Gastrocnemius medialis (tissue), 4 donors: ENCODE results near the gene MICU2. TPM values are rescaled to one million over a fixed set of nuclear protein-coding genes. Genes with fewer than 3 reads are reported as not detected.

Experiments used
- ATAC-seq, 2 donors: fragments of 150-250 bp; one replicate each; pipeline ENCODE4 v1.9.1; 2016
- DNase-seq, 2 donors: peaks; one replicate each; pipeline ENCODE4 v3.0.0-alpha.2; 2019
- H3K27ac ChIP-seq, 4 donors: fragments of 200-600 bp; sonication (generic); 1 replicate in 1 of 4; 2 replicates in 3 of 4; pipeline ENCODE4 v1.5.1; 2016 to 2018; ENCODE audit warnings: mild to moderate bottlenecking in 2 of 4, moderate library complexity in 1 of 4
- H3K27me3 ChIP-seq, 3 donors: fragments of 200-600 bp; sonication (generic) in 2 of 3; 1 replicate in 1 of 3; 2 replicates in 2 of 3; pipeline versions ENCODE4 v1.5.1 to v1.6.0; 2016 to 2019; ENCODE audit warnings: mild to moderate bottlenecking in 1 of 3, moderate library complexity in 1 of 3
- H3K36me3 ChIP-seq, 2 donors: fragments of 200-600 bp; sonication (generic) in 1 of 2; one replicate each; pipeline ENCODE4 v1.5.1; 2017 to 2018
- H3K4me1 ChIP-seq, 2 donors: fragments of 200-600 bp; sonication (generic) in 1 of 2; one replicate each; pipeline ENCODE4 v1.5.1; 2016 to 2017; ENCODE audit warnings: mild to moderate bottlenecking in 2 of 2
- H3K4me3 ChIP-seq, 4 donors: fragments of 200-600 bp; sonication (generic) in 3 of 4; 1 replicate in 1 of 4; 2 replicates in 3 of 4; pipeline ENCODE4 v1.5.1; 2016 to 2019; ENCODE audit warnings: mild to moderate bottlenecking in 2 of 4
- H3K9me3 ChIP-seq, 3 donors: fragments of 200-600 bp; sonication (generic) in 2 of 3; 1 replicate in 1 of 3; 2 replicates in 2 of 3; pipeline ENCODE4 v1.5.1; 2016 to 2019
- CTCF ChIP-seq, 5 experiments: fragments of 450-650 bp in 3 of 5; fragments of 200-600 bp in 2 of 5; sonication (generic) in 2 of 5; IDR thresholded peaks in 4 of 5; conservative IDR thresholded peaks in 1 of 5; 1 replicate in 4 of 5; 2 replicates in 1 of 5; pipeline ENCODE4 v1.5.1; 2016 to 2019; ENCODE audit warnings: antibody characterized with exemption in 5 of 5, mild to moderate bottlenecking in 3 of 5, moderate library complexity in 3 of 5
- POLR2A ChIP-seq, 2 donors: fragments of 450-650 bp; IDR thresholded peaks; one replicate each; pipeline ENCODE4 v1.6.1; 2017; ENCODE audit warnings: antibody characterized with exemption in 2 of 2, mild to moderate bottlenecking in 2 of 2, moderate library complexity in 2 of 2
- in situ Hi-C, 4 donors: fragments of 200-750 bp; cut with MboI; loops; one replicate each; pipeline versions ENCODE4 v1.15.0 to v1.8.0; 2017; ENCODE audit warnings: low sequenced_read_pairs in 4 of 4
- intact Hi-C: fragments of 100-400 bp; cut with DNase I; formaldehyde crosslinking; loops from one replicate; pipeline ENCODE4 v1.15.1; 2023; ENCODE audit warnings: low total_unique reads
- total RNA-seq, 4 donors: library from RNA; depleted of rRNA; stranded (reverse); fragments of >200 nt; gene quantifications; one replicate each; pipeline versions ENCODE4 v1.1.0 to v1.2.3, GENCODE V29; 2016

Gene MICU2
- total RNA-seq, 4 donors from 2014 or later, result 83.6 to 126 (median 106) TPM

GRCh38 chr13:21529146-21529893 is 74.7 kb downstream of the MICU2 start:
- in situ Hi-C loops (no loop called here), intact Hi-C loops (no loop called here)
- Histone ChIP-seq H3K4me3 (no peak overlapping the region), H3K27ac (no peak overlapping the region), H3K27me3 (no peaks in the 10 kb centered on the region), H3K4me1 (no peaks in the 10 kb centered on the region), H3K36me3 (peaks cover 0 to 6% of the 10 kb centered on the region in 2 donors), H3K9me3 (no peaks in the 10 kb centered on the region)
- DNase-seq (no peak), ATAC-seq (no peak)
- no peak for TF ChIP-seq CTCF (IDR thresholded peaks at IDR 0.05 in 4 of 5, conservative IDR thresholded peaks at IDR 0.05 in 1 of 5)
- no peak for TF ChIP-seq POLR2A (IDR thresholded peaks at IDR 0.05)

GRCh38 chr13:21528616-21529015 is 75.4 kb downstream of the MICU2 start:
- DNase-seq (no peak), ATAC-seq (no peak)
- no peaks in the 10 kb centered on the region for H3K4me1 ChIP-seq
- intact Hi-C loops (no loop called here), in situ Hi-C loops (no loop called here)
- no peaks in the 10 kb centered on the region for H3K9me3 ChIP-seq
- TF ChIP-seq POLR2A (IDR thresholded peaks at IDR 0.05), result no peak
- TF ChIP-seq CTCF (IDR thresholded peaks at IDR 0.05 in 4 of 5, conservative IDR thresholded peaks at IDR 0.05 in 1 of 5), result no peak
- H3K27me3 ChIP-seq, result no peaks in the 10 kb centered on the region
- H3K36me3 ChIP-seq, result peaks cover 0 to 6% of the 10 kb centered on the region in 2 donors
- no peak overlapping the region for H3K27ac ChIP-seq
- H3K4me3 ChIP-seq, result no peak overlapping the region

GRCh38 chr13:21526707-21527540 is 77.0 kb downstream of the MICU2 start:
- Histone ChIP-seq H3K36me3 (peaks cover 0 to 6% of the 10 kb centered on the region in 2 donors), H3K9me3 (no peaks in the 10 kb centered on the region), H3K4me1 (no peaks in the 10 kb centered on the region), H3K27me3 (no peaks in the 10 kb centered on the region), H3K4me3 (no peak overlapping the region), H3K27ac (no peak overlapping the region)
- intact Hi-C loops, result no loop called here
- in situ Hi-C loops, result no loop called here
- DNase-seq (no peak), ATAC-seq (no peak)
- TF ChIP-seq CTCF (IDR thresholded peaks at IDR 0.05 in 4 of 5, conservative IDR thresholded peaks at IDR 0.05 in 1 of 5) (no peak), POLR2A (IDR thresholded peaks at IDR 0.05) (no peak)

- in situ Hi-C loops (no loop called here), intact Hi-C loops (no loop called here)
- DNase-seq (no peak), ATAC-seq (no peak)
- no peak overlapping the region for H3K27ac ChIP-seq
- H3K36me3 ChIP-seq, result peaks cover 0 to 15% of the 10 kb centered on the region in 2 donors
- H3K9me3 ChIP-seq, result no peaks in the 10 kb centered on the region
- no peak overlapping the region for H3K4me3 ChIP-seq
- no peaks in the 10 kb centered on the region for H3K27me3 ChIP-seq
- TF ChIP-seq CTCF (IDR thresholded peaks at IDR 0.05 in 4 of 5, conservative IDR thresholded peaks at IDR 0.05 in 1 of 5), result no peak
- no peak for TF ChIP-seq POLR2A (IDR thresholded peaks at IDR 0.05)
- H3K4me1 ChIP-seq, result no peaks in the 10 kb centered on the region
Measured at GRCh38 chr13:21522847-21523246, 81.1 kb downstream of the MICU2 start.
